Cardiac fibroblast (primary cell): ENCODE results near the gene CCDC146.

ENCODE experiments used
- DNase-seq, 2 donors: peaks; one replicate each; pipeline versions ENCODE4 v3.0.0 to v3.0.0-alpha.2; 2010; ENCODE audit warnings: low read depth in 2 of 2
- H3K4me3 ChIP-seq, 2 donors: replicated peaks in 1 of 2; 1 replicate in 1 of 2; 2 replicates in 1 of 2; pipeline ENCODE4 v1.5.1; 2011; ENCODE audit warnings: low read depth in 2 of 2, low read length in 2 of 2, mild to moderate bottlenecking in 2 of 2, moderate library complexity in 1 of 2
- TF ChIP-seq, protein P1 (sequence below): IDR thresholded peaks from one replicate; pipeline ENCODE4 v1.5.1; 2011; ENCODE audit warnings: low read depth, mild to moderate bottlenecking, low read length, inconsistent platforms

The CCDC146 gene

GRCh38 chr7:77181015-77181595 lies 58.7 kb downstream of the CCDC146 start:
- H3K4me3 ChIP-seq = no peak overlapping the region

GRCh38 chr7:77181734-77182133 lies 59.3 kb downstream of the CCDC146 start:
- no peak overlapping the region for H3K4me3 ChIP-seq
- DNase-seq = no peak
- TF ChIP-seq, protein P1, sequence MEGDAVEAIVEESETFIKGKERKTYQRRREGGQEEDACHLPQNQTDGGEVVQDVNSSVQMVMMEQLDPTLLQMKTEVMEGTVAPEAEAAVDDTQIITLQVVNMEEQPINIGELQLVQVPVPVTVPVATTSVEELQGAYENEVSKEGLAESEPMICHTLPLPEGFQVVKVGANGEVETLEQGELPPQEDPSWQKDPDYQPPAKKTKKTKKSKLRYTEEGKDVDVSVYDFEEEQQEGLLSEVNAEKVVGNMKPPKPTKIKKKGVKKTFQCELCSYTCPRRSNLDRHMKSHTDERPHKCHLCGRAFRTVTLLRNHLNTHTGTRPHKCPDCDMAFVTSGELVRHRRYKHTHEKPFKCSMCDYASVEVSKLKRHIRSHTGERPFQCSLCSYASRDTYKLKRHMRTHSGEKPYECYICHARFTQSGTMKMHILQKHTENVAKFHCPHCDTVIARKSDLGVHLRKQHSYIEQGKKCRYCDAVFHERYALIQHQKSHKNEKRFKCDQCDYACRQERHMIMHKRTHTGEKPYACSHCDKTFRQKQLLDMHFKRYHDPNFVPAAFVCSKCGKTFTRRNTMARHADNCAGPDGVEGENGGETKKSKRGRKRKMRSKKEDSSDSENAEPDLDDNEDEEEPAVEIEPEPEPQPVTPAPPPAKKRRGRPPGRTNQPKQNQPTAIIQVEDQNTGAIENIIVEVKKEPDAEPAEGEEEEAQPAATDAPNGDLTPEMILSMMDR = no peak

More at GRCh38 chr7:77181015-77181595, 58.7 kb downstream of the CCDC146 start:
- no peak for DNase-seq
- TF ChIP-seq, protein P1 = no peak

- TF ChIP-seq, protein P1 = no peak
- H3K4me3 ChIP-seq = no peak overlapping the region
These were observed 59.8 kb downstream of the CCDC146 start for GRCh38 chr7:77182261-77182660.

GRCh38 chr7:77184463-77184862 lies 62.0 kb downstream of the CCDC146 start:
- no peak for DNase-seq
- TF ChIP-seq, protein P1 = no peak
- H3K4me3 ChIP-seq = no peak overlapping the region

More at GRCh38 chr7:77182261-77182660, 59.8 kb downstream of the CCDC146 start:
- DNase-seq = no peak

DNA sequence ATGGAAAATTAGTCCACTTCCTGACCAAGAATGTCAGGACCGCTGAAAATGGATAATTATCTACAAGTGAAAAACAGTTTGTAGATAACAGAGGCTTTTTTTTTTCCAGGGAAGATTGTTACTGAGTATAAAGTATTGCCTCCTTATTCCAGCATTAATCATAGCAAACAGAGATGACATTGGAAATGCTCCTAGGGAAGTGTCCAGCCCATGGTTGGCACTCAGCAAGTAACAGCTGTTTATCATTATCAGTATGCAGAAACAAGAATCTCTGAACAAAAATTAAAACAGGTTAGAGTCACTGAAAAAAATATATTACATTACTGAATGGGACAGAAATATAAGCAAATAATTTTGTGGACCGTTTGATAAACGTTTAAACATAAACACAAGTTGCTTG lies 62.6 kb downstream of the CCDC146 start:
- TF ChIP-seq, protein P1 = no peak
- peak in 1 of 2 donors; percentile 14 for DNase-seq
- H3K4me3 ChIP-seq = no peak overlapping the region

DNA sequence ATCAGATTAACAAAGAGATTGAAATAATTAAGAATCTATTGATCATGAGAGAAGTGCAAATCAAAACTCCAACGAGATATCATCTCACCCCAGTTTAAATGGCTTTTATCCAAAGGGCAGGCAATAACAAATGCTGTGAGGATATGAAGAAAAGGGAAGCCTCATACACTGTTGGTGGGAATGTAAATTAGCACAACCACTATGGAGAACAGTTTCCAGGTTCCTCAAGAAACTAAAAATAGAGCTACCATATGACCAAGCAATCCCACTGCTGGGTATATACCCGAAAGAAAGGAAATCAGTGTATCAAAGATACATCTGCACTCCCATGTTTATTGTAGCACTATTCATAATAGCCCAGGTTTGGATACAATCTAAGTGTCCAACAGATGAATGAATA lies 63.5 kb downstream of the CCDC146 start:
- DNase-seq = no peak
- TF ChIP-seq, protein P1 = no peak
- no peak overlapping the region for H3K4me3 ChIP-seq

- no peak for DNase-seq
- TF ChIP-seq, protein P1 = no peak
- no peak overlapping the region for H3K4me3 ChIP-seq
These were observed 66.5 kb downstream of the CCDC146 start for GRCh38 chr7:77188731-77189437.
